ENCODE results near the gene TSFM.

The TSFM gene

DNA sequence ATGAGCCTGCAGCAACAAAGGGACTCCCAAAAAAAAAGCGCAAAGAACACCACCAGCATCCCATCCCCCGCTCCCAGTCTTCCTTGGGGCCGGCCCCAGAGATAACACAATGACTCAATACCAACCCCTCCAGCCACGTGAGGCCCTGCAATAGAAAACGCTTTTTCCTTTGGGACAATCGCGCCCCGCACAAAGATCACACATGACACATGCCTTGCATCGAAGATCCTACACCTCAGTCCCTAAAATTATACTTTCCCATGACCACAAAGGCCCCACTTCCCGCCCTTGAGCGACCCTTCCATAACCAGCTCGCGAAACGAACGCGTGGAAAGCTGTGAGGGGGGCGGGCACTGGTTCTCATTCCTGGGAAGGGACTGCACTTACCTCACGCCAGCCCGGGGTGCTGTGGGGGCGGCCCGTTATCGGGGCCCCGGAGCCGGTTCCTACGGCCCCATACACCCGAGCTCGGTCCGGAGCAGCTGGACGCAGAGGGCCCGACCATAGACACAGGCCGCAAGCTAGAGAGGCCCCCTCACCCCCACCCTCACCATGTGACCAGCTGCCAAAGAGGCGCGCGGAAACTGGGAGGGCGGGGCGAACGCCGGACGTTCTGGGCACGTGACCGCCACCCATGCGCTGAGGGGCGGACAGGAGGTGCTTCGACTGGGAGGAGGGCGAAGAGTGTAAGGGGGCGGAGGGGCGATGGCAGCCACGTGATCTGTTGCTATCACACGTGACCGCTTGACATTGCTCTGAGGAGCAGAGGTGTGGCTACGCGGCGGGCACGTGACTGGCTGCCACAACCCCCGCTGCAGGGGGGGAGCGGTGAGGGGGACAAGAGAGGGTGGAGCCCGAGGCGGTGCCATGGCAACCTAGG lies 30.6 kb upstream of the TSFM start, which contains the start of gene CDK4:
Gene CDK4, minus strand, starts transcription at position 523 of the 880 bp plus-strand sequence. CDS start 593 bp downstream, outside the sequence.
- Histone ChIP-seq H3K27me3 (ENCODE audit: insufficient read depth, low read length) (no peaks in the 10 kb centered on the region), H3F3A (ENCODE audit: insufficient read depth, low read length) (no peaks in the 10 kb centered on the region), H3K4me3 (ENCODE audit: low read depth, low read length, poor library complexity, severe bottlenecking) (peak within 1 kb of the TSS; percentile 96), H3K9me2 (ENCODE audit: low read depth, low read length) (no peaks in the 10 kb centered on the region), H3K27ac (ENCODE audit: low read depth, low read length, poor library complexity, severe bottlenecking) (peak within 1 kb of the TSS; percentile 64), H3K9me3 (ENCODE audit: low read length) (no peaks in the 10 kb centered on the region), H3K36me3 (ENCODE audit: insufficient read depth, low read length) (peaks cover 41% of the 10 kb centered on the region), H4K20me1 (ENCODE audit: insufficient read depth, low read length) (no peaks in the 10 kb centered on the region), H3K79me2 (ENCODE audit: insufficient read depth, low read length) (peaks cover 21% of the 10 kb centered on the region), H2AFZ (ENCODE audit: low read length) (no peak within 1 kb of the TSS), H3K4me2 (ENCODE audit: low read length) (peak within 1 kb of the TSS; percentile 98), H3K4me1 (ENCODE audit: insufficient read depth, low read length, severe bottlenecking) (peaks cover 47% of the 10 kb centered on the region), H3K9ac (ENCODE audit: low read length) (peak within 1 kb of the TSS; percentile 99)
- TF ChIP-seq, protein P1, sequence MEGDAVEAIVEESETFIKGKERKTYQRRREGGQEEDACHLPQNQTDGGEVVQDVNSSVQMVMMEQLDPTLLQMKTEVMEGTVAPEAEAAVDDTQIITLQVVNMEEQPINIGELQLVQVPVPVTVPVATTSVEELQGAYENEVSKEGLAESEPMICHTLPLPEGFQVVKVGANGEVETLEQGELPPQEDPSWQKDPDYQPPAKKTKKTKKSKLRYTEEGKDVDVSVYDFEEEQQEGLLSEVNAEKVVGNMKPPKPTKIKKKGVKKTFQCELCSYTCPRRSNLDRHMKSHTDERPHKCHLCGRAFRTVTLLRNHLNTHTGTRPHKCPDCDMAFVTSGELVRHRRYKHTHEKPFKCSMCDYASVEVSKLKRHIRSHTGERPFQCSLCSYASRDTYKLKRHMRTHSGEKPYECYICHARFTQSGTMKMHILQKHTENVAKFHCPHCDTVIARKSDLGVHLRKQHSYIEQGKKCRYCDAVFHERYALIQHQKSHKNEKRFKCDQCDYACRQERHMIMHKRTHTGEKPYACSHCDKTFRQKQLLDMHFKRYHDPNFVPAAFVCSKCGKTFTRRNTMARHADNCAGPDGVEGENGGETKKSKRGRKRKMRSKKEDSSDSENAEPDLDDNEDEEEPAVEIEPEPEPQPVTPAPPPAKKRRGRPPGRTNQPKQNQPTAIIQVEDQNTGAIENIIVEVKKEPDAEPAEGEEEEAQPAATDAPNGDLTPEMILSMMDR (IDR thresholded peaks at IDR 0.05; ENCODE audit: low read length): no peak
- TF ChIP-seq EZH2 (IDR thresholded peaks at IDR 0.05; ENCODE audit: borderline replicate concordance, low read length): no peak

DNA sequence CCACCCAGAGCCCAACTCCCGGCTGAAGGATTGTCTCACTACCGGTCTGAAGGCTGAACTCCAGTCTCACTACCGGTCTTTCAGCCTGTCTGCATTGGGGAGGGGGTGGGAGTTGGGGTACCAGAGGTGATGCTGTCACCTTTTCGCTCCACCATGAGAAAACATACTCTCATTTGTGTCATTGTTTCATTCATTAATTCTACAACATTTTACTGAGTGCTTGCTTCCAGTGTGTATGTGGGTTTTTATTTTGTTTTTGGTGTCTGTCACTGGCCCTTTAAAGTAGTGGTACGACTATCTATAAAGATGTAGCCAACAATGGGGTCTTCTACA lies 30.0 kb upstream of the TSFM start:
- H3K27ac ChIP-seq (ENCODE audit: low read depth, low read length, poor library complexity, severe bottlenecking): peak overlapping the region; percentile 64
- H4K20me1 ChIP-seq (ENCODE audit: insufficient read depth, low read length): no peaks in the 10 kb centered on the region
- H3K9me2 ChIP-seq (ENCODE audit: low read depth, low read length): no peaks in the 10 kb centered on the region
- peaks cover 21% of the 10 kb centered on the region for H3K79me2 ChIP-seq (ENCODE audit: insufficient read depth, low read length)
- H3K27me3 ChIP-seq (ENCODE audit: insufficient read depth, low read length): no peaks in the 10 kb centered on the region
- H3K36me3 ChIP-seq (ENCODE audit: insufficient read depth, low read length): peaks cover 41% of the 10 kb centered on the region
- peaks cover 48% of the 10 kb centered on the region for H3K4me1 ChIP-seq (ENCODE audit: insufficient read depth, low read length, severe bottlenecking)
- peak overlapping the region; percentile 70 for H3K4me2 ChIP-seq (ENCODE audit: low read length)
- H3K4me3 ChIP-seq (ENCODE audit: low read depth, low read length, poor library complexity, severe bottlenecking): peak overlapping the region; percentile 49
- H2AFZ ChIP-seq (ENCODE audit: low read length): no peak overlapping the region
- H3F3A ChIP-seq (ENCODE audit: insufficient read depth, low read length): no peaks in the 10 kb centered on the region
- H3K9me3 ChIP-seq (ENCODE audit: low read length): no peaks in the 10 kb centered on the region
- peak overlapping the region; percentile 37; the same call in 1 of the 2 replicates for H3K9ac ChIP-seq (ENCODE audit: low read length)
- TF ChIP-seq, protein P1 (IDR thresholded peaks at IDR 0.05; ENCODE audit: low read length): no peak
- no peak for TF ChIP-seq EZH2 (IDR thresholded peaks at IDR 0.05; ENCODE audit: borderline replicate concordance, low read length)

DNA sequence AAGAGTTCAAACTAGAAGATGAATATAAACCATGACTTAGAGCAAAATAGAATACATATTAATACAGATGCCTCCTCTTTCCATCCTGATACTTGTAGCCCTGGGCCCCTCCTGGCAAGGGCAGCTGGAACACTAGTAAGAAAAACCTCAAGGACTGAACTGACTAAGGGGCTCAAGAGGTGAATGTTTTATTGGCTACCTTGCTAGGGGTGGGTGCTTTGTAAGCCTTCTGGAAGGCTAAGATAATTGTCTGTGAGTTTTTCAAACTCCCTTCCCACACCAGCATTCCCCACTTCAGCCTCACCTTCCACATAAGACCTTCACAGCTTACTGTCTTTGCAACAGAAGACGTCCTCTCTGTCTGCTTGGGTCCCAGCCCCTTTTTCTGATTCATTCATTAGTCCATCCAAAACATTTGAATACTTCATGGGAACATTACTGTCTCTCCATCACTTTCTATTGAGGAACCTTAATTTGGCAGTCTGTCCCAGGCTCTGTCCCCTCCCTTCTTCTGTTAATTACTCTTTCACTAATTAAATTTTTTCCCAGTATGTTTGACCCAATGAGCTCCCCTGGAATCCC lies 28.7 kb upstream of the TSFM start:
- Histone ChIP-seq H3K9ac (ENCODE audit: low read length) (peak overlapping the region; percentile 8; the same call in 1 of the 2 replicates), H3K27me3 (ENCODE audit: insufficient read depth, low read length) (no peaks in the 10 kb centered on the region), H3K79me2 (ENCODE audit: insufficient read depth, low read length) (peaks cover 21% of the 10 kb centered on the region), H3K4me1 (ENCODE audit: insufficient read depth, low read length, severe bottlenecking) (peaks cover 48% of the 10 kb centered on the region), H3K4me2 (ENCODE audit: low read length) (peak overlapping the region; percentile 56; the same call in 1 of the 2 replicates), H3K9me3 (ENCODE audit: low read length) (no peaks in the 10 kb centered on the region), H3K27ac (ENCODE audit: low read depth, low read length, poor library complexity, severe bottlenecking) (peak overlapping the region; percentile 64), H4K20me1 (ENCODE audit: insufficient read depth, low read length) (no peaks in the 10 kb centered on the region), H2AFZ (ENCODE audit: low read length) (no peak overlapping the region), H3K4me3 (ENCODE audit: low read depth, low read length, poor library complexity, severe bottlenecking) (peak overlapping the region; percentile 73), H3F3A (ENCODE audit: insufficient read depth, low read length) (no peaks in the 10 kb centered on the region), H3K36me3 (ENCODE audit: insufficient read depth, low read length) (peaks cover 41% of the 10 kb centered on the region), H3K9me2 (ENCODE audit: low read depth, low read length) (no peaks in the 10 kb centered on the region)
- no peak for TF ChIP-seq EZH2 (IDR thresholded peaks at IDR 0.05; ENCODE audit: borderline replicate concordance, low read length)
- TF ChIP-seq, protein P1 (IDR thresholded peaks at IDR 0.05; ENCODE audit: low read length): no peak

Measured in OCI-LY1 (cell line).